8988T (cell line): ENCODE results near the gene RBBP8NL.

Source experiments
- DNase-seq: peaks from one replicate; pipeline ENCODE4 v3.0.0; 2011

Gene RBBP8NL

GRCh38 chr20:62461834-62462233, 34.5 kb upstream of the RBBP8NL start:
- no peak for DNase-seq

GRCh38 chr20:62461157-62461556, 33.8 kb upstream of the RBBP8NL start:
- no peak for DNase-seq

- DNase-seq, result no peak
These were observed 33.3 kb upstream of the RBBP8NL start for GRCh38 chr20:62460678-62461077.

- DNase-seq, result no peak
These were observed 32.1 kb upstream of the RBBP8NL start for GRCh38 chr20:62459488-62459887.

- DNase-seq, result no peak
These were observed 31.2 kb upstream of the RBBP8NL start for GRCh38 chr20:62458275-62459251.

- no peak for DNase-seq
These were observed 30.5 kb upstream of the RBBP8NL start for GRCh38 chr20:62457831-62458230.

GRCh38 chr20:62457098-62457497, 29.8 kb upstream of the RBBP8NL start:
- no peak for DNase-seq

- DNase-seq, result no peak
These were observed 28.6 kb upstream of the RBBP8NL start for GRCh38 chr20:62455929-62456328.

GRCh38 chr20:62454904-62455636, 27.7 kb upstream of the RBBP8NL start:
- DNase-seq, result peak; percentile 37

GRCh38 chr20:62453186-62453808, 26.0 kb upstream of the RBBP8NL start:
- DNase-seq, result peak; percentile 33

- DNase-seq, result no peak
These were observed 25.2 kb upstream of the RBBP8NL start for GRCh38 chr20:62452475-62453095.

- no peak for DNase-seq
These were observed 24.6 kb upstream of the RBBP8NL start for GRCh38 chr20:62451970-62452369.

- no peak for DNase-seq
These were observed 23.9 kb upstream of the RBBP8NL start for GRCh38 chr20:62451156-62451767.

- no peak for DNase-seq
These were observed 22.8 kb upstream of the RBBP8NL start for GRCh38 chr20:62449951-62450691.

GRCh38 chr20:62448788-62449187, 21.4 kb upstream of the RBBP8NL start:
- DNase-seq, result no peak

GRCh38 chr20:62448038-62448437, 20.7 kb upstream of the RBBP8NL start:
- no peak for DNase-seq

GRCh38 chr20:62446888-62447869, 19.8 kb upstream of the RBBP8NL start:
- no peak for DNase-seq

- DNase-seq, result no peak
These were observed 19.1 kb upstream of the RBBP8NL start for GRCh38 chr20:62446481-62446880.

GRCh38 chr20:62445553-62446340, 18.4 kb upstream of the RBBP8NL start:
- no peak for DNase-seq

GRCh38 chr20:62444286-62444685, 16.9 kb upstream of the RBBP8NL start:
- no peak for DNase-seq
